Neural progenitor cell (in vitro differentiated cells): ENCODE results near the gene AEN.

Experiments
- EZH2 ChIP-seq: fragments of 200-600 bp; sonication (generic); IDR thresholded peaks from 2 replicates; pipeline ENCODE4 v1.6.1; 2017; ENCODE audit warnings: antibody characterized with exemption, mild to moderate bottlenecking, moderate library complexity
- EZH2phosphoT487 ChIP-seq: fragments of 200-600 bp; sonication (generic); IDR thresholded peaks from 2 replicates; pipeline ENCODE4 v1.6.1; 2017; ENCODE audit warnings: antibody characterized with exemption
- TF ChIP-seq, protein P1 (sequence below): fragments of 200-600 bp; sonication (generic); IDR thresholded peaks from 2 replicates; pipeline ENCODE4 v1.5.1; 2017; ENCODE audit warnings: antibody characterized with exemption, mild to moderate bottlenecking

DNA sequence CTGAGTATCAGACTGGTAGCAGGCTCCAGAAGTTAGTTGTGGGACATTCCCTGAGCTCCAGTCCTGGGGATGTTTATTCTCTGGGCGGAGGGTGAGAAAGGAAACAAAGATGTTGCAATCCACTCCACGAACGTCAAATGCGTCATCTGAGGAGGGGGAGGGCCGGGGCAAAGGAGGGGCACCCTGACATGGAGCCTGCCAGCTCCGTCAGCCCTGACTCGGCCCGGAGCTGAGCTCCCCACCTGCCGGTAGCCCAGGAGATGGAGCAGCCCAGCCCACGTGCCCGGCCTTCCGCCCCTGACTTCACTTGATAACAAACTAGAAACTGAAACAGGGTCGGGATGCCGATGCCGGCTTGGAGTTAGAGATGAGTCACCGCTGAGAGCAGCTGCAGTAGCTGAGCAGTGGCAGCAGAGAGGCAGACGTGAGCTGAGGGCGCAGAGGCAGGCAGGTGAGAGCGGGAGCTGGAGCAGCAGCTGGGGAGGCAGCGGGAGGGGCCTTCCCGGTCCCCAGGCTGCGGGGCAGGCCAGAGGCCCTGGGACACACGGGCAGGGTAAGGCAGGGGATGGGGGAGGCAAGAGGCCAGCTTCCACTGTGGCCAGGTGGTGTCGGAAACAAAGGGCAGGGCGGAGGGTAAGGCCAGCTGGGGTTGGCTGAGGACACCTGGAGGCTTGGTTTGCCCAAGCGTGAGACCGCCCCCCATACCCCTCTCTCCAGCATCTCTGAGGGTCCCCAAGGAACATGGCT lies 17.7 kb downstream of the AEN start, which contains the start of gene ISG20:
- TF ChIP-seq, protein P1, sequence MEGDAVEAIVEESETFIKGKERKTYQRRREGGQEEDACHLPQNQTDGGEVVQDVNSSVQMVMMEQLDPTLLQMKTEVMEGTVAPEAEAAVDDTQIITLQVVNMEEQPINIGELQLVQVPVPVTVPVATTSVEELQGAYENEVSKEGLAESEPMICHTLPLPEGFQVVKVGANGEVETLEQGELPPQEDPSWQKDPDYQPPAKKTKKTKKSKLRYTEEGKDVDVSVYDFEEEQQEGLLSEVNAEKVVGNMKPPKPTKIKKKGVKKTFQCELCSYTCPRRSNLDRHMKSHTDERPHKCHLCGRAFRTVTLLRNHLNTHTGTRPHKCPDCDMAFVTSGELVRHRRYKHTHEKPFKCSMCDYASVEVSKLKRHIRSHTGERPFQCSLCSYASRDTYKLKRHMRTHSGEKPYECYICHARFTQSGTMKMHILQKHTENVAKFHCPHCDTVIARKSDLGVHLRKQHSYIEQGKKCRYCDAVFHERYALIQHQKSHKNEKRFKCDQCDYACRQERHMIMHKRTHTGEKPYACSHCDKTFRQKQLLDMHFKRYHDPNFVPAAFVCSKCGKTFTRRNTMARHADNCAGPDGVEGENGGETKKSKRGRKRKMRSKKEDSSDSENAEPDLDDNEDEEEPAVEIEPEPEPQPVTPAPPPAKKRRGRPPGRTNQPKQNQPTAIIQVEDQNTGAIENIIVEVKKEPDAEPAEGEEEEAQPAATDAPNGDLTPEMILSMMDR, result peak; percentile 24
- TF ChIP-seq EZH2phosphoT487 (no peak), EZH2 (no peak)
